Measurements from ENCODE around the gene CAPN12.

Gene CAPN12

GRCh38 chr19:38737921-38738737, 6.1 kb downstream of the CAPN12 start:
- DNase-seq: no peak

- DNase-seq: no peak
Measured at GRCh38 chr19:38737281-38737865, 6.9 kb downstream of the CAPN12 start.

GRCh38 chr19:38736413-38737280, 7.6 kb downstream of the CAPN12 start:
- DNase-seq: peak; percentile 53

GRCh38 chr19:38736036-38736412, 8.2 kb downstream of the CAPN12 start:
- DNase-seq: peak; percentile 28

GRCh38 chr19:38735257-38735686, 9.0 kb downstream of the CAPN12 start:
- no peak for DNase-seq

- DNase-seq: peak; percentile 59
Measured at GRCh38 chr19:38734426-38735256, 9.6 kb downstream of the CAPN12 start.

- DNase-seq: no peak
Measured at GRCh38 chr19:38734176-38734425, 10.2 kb downstream of the CAPN12 start.

GRCh38 chr19:38733493-38734175, 10.6 kb downstream of the CAPN12 start:
- DNase-seq: no peak

- no peak for DNase-seq
Measured at GRCh38 chr19:38733241-38733492, 11.1 kb downstream of the CAPN12 start.

GRCh38 chr19:38731654-38732301, 12.5 kb downstream of the CAPN12 start:
- no peak for DNase-seq

- DNase-seq: no peak
Measured at GRCh38 chr19:38730731-38731589, 13.3 kb downstream of the CAPN12 start.

- no peak for DNase-seq
Measured at GRCh38 chr19:38730470-38730730, 13.9 kb downstream of the CAPN12 start.

- peak; percentile 82 for DNase-seq
Measured at GRCh38 chr19:38729653-38730469, 14.4 kb downstream of the CAPN12 start.

GRCh38 chr19:38728752-38729541, 15.3 kb downstream of the CAPN12 start:
- DNase-seq: no peak

- no peak for DNase-seq
Measured at GRCh38 chr19:38727868-38728660, 16.2 kb downstream of the CAPN12 start.

- DNase-seq: no peak
Measured at GRCh38 chr19:38727306-38727867, 16.9 kb downstream of the CAPN12 start.

GRCh38 chr19:38726761-38727301, 17.4 kb downstream of the CAPN12 start:
- no peak for DNase-seq

GRCh38 chr19:38726284-38726673, 18.0 kb downstream of the CAPN12 start:
- DNase-seq: no peak
